ENCODE data around the gene TCEAL8.

TCEAL8 gene

GRCh38 chrX:103220511-103221323 lies 34.2 kb downstream of the TCEAL8 start:
- no peak for DNase-seq
- H3K9me3 ChIP-seq: no peaks in the 10 kb centered on the region
- TF ChIP-seq CTCF (IDR thresholded peaks at IDR 0.05; ENCODE audit: low read depth, low read length): no peak
- H3K36me3 ChIP-seq: no peaks in the 10 kb centered on the region; the same call in 1 of the 2 replicates
- H3K4me1 ChIP-seq: no peaks in the 10 kb centered on the region
- H3K4me3 ChIP-seq (ENCODE audit: low read depth, low read length): no peak overlapping the region
- H3K27me3 ChIP-seq: no peaks in the 10 kb centered on the region

GRCh38 chrX:103215425-103215991 lies 39.4 kb downstream of the TCEAL8 start:
- TF ChIP-seq CTCF (IDR thresholded peaks at IDR 0.05; ENCODE audit: low read depth, low read length): no peak
- H3K4me1 ChIP-seq: no peaks in the 10 kb centered on the region
- no peaks in the 10 kb centered on the region for H3K27me3 ChIP-seq
- no peaks in the 10 kb centered on the region; the same call in 1 of the 2 replicates for H3K36me3 ChIP-seq
- H3K4me3 ChIP-seq (ENCODE audit: low read depth, low read length): peak overlapping the region; percentile 78
- no peaks in the 10 kb centered on the region for H3K9me3 ChIP-seq
- DNase-seq: peak; percentile 70

- no peaks in the 10 kb centered on the region for H3K9me3 ChIP-seq
- TF ChIP-seq CTCF (IDR thresholded peaks at IDR 0.05; ENCODE audit: low read depth, low read length): no peak
- peak within 1 kb of the TSS; percentile 78 for H3K4me3 ChIP-seq (ENCODE audit: low read depth, low read length)
- DNase-seq: peak; percentile 86
- H3K4me1 ChIP-seq: no peaks in the 10 kb centered on the region
- no peaks in the 10 kb centered on the region for H3K27me3 ChIP-seq
- no peaks in the 10 kb centered on the region; the same call in 1 of the 2 replicates for H3K36me3 ChIP-seq
Measured at GRCh38 chrX:103214870-103215424, 40.0 kb downstream of the TCEAL8 start, which contains the start of gene BEX4. Gene BEX4, plus strand, starts transcription at chrX:103215108. Its CDS starts 1,046 bp downstream, at chrX:103216154.

- no peak overlapping the region for H3K4me3 ChIP-seq (ENCODE audit: low read depth, low read length)
- TF ChIP-seq CTCF (IDR thresholded peaks at IDR 0.05; ENCODE audit: low read depth, low read length): no peak
- H3K36me3 ChIP-seq: no peaks in the 10 kb centered on the region; the same call in 1 of the 2 replicates
- H3K4me1 ChIP-seq: no peaks in the 10 kb centered on the region
- H3K9me3 ChIP-seq: no peaks in the 10 kb centered on the region
- H3K27me3 ChIP-seq: no peaks in the 10 kb centered on the region
- no peak for DNase-seq
Measured at GRCh38 chrX:103212749-103213457, 42.1 kb downstream of the TCEAL8 start.

- no peaks in the 10 kb centered on the region for H3K27me3 ChIP-seq
- H3K9me3 ChIP-seq: no peaks in the 10 kb centered on the region
- H3K4me1 ChIP-seq: no peaks in the 10 kb centered on the region
- no peaks in the 10 kb centered on the region; the same call in 1 of the 2 replicates for H3K36me3 ChIP-seq
- H3K4me3 ChIP-seq (ENCODE audit: low read depth, low read length): no peak overlapping the region
- peak; percentile 50 for DNase-seq
- peak; percentile 64 for TF ChIP-seq CTCF (IDR thresholded peaks at IDR 0.05; ENCODE audit: low read depth, low read length)
Measured at GRCh38 chrX:103211012-103211715, 43.8 kb downstream of the TCEAL8 start.
